ENCODE measurements around the gene NFKBIL1.

NFKBIL1 gene

GRCh38 chr6:31534521-31535040 is 12.8 kb upstream of the NFKBIL1 start:
- DNase-seq (ENCODE audit: low read depth) = no peak

- DNase-seq (ENCODE audit: low read depth) = no peak
Observed at GRCh38 chr6:31535538-31536324, 11.7 kb upstream of the NFKBIL1 start.

- no peak for DNase-seq (ENCODE audit: low read depth)
Observed at GRCh38 chr6:31538805-31539400, 8.5 kb upstream of the NFKBIL1 start.

- no peak for DNase-seq (ENCODE audit: low read depth)
Observed at GRCh38 chr6:31540640-31541039, 6.8 kb upstream of the NFKBIL1 start.

- peak; percentile 43 for DNase-seq (ENCODE audit: low read depth)
Observed at GRCh38 chr6:31541059-31541657, 6.2 kb upstream of the NFKBIL1 start.

- peak; percentile 92 for DNase-seq (ENCODE audit: low read depth)
Observed at GRCh38 chr6:31541658-31542521, 5.5 kb upstream of the NFKBIL1 start, which contains the start of gene DDX39B. DDX39B (minus strand) TSS chr6:31542003; CDS start chr6:31540532, 1,471 bp downstream.

- DNase-seq (ENCODE audit: low read depth) = no peak
Observed at GRCh38 chr6:31543639-31544038, 3.8 kb upstream of the NFKBIL1 start.

- no peak for DNase-seq (ENCODE audit: low read depth)
Observed at GRCh38 chr6:31544676-31545075, 2.7 kb upstream of the NFKBIL1 start.

- DNase-seq (ENCODE audit: low read depth) = no peak
Observed at GRCh38 chr6:31545291-31545690, 2.1 kb upstream of the NFKBIL1 start.

- DNase-seq (ENCODE audit: low read depth) = peak; percentile 77
Observed at GRCh38 chr6:31546339-31546957, 960 bp upstream of the NFKBIL1 start, which contains the start of gene ATP6V1G2. ATP6V1G2 (minus strand) TSS chr6:31546608; CDS start chr6:31546559, 49 bp downstream.

- no peak for DNase-seq (ENCODE audit: low read depth)
Observed at GRCh38 chr6:31547727-31548543, 527 bp downstream of the NFKBIL1 start.

GRCh38 chr6:31548544-31548873 is 1.1 kb downstream of the NFKBIL1 start:
- no peak for DNase-seq (ENCODE audit: low read depth)

- DNase-seq (ENCODE audit: low read depth) = peak; percentile 63
Observed at GRCh38 chr6:31551371-31551770, 4.0 kb downstream of the NFKBIL1 start.

GRCh38 chr6:31556307-31556706 is 8.9 kb downstream of the NFKBIL1 start:
- no peak for DNase-seq (ENCODE audit: low read depth)

- DNase-seq (ENCODE audit: low read depth) = no peak
Observed at GRCh38 chr6:31557443-31558317, 10.3 kb downstream of the NFKBIL1 start.

- DNase-seq (ENCODE audit: low read depth) = no peak
Observed at GRCh38 chr6:31558318-31558625, 10.9 kb downstream of the NFKBIL1 start.

GRCh38 chr6:31558631-31559500 is 11.5 kb downstream of the NFKBIL1 start:
- peak; percentile 77 for DNase-seq (ENCODE audit: low read depth)

GRCh38 chr6:31559606-31559957 is 12.2 kb downstream of the NFKBIL1 start:
- DNase-seq (ENCODE audit: low read depth) = no peak
